HG03139 (cell line): ENCODE results near the gene UCN.
"Not testable (repeated sequence)": the region's sequence is repeated elsewhere in the genome, so short reads cannot be mapped to it uniquely, and the experiment has no call there.

Experiments
- ATAC-seq: cut with Tn5 transposase; IDR thresholded peaks from one replicate; pipeline ENCODE4 v1.9.1; 2021; ENCODE audit not compliant: unreplicated experiment

UCN gene

GRCh38 chr2:27308359-27308881, at the start of gene UCN:
TSS of gene UCN (minus strand) at chr2:27308445. CDS start at chr2:27307895, 550 bp downstream.
- ATAC-seq: no peak

- peak; percentile 78 for ATAC-seq
Measured at GRCh38 chr2:27356382-27357181, 48.3 kb upstream of the UCN start, which contains the start of gene GTF3C2. TSS of gene GTF3C2 (minus strand) at chr2:27356764. CDS start at chr2:27343554, 13,210 bp downstream.

- peak; percentile 24 for ATAC-seq
Measured at GRCh38 chr2:27356056-27356381, 47.8 kb upstream of the UCN start.

GRCh38 chr2:27354597-27354927, 46.3 kb upstream of the UCN start:
- ATAC-seq: no peak

GRCh38 chr2:27353762-27354596, 45.7 kb upstream of the UCN start:
- no peak for ATAC-seq

- ATAC-seq: not testable (repeated sequence)
Measured at GRCh38 chr2:27353386-27353761, 45.1 kb upstream of the UCN start.

GRCh38 chr2:27351802-27352598, 43.8 kb upstream of the UCN start:
- no peak for ATAC-seq

GRCh38 chr2:27350106-27350693, 42.0 kb upstream of the UCN start:
- ATAC-seq: no peak

- ATAC-seq: no peak
Measured at GRCh38 chr2:27347641-27348040, 39.4 kb upstream of the UCN start.

- ATAC-seq: no peak
Measured at GRCh38 chr2:27336173-27336572, 27.9 kb upstream of the UCN start.

GRCh38 chr2:27335311-27335710, 27.1 kb upstream of the UCN start:
- no peak for ATAC-seq

- no peak for ATAC-seq
Measured at GRCh38 chr2:27324720-27325119, 16.5 kb upstream of the UCN start.

- ATAC-seq: no peak
Measured at GRCh38 chr2:27323596-27324285, 15.5 kb upstream of the UCN start.

- ATAC-seq: peak; percentile 92
Measured at GRCh38 chr2:27322766-27323595, 14.7 kb upstream of the UCN start, which contains the start of gene MPV17. TSS of gene MPV17 (minus strand) at chr2:27323097. CDS start at chr2:27322517, 580 bp downstream.

GRCh38 chr2:27322301-27322765, 14.1 kb upstream of the UCN start:
- no peak for ATAC-seq

- ATAC-seq: no peak
Measured at GRCh38 chr2:27320958-27321543, 12.8 kb upstream of the UCN start.

GRCh38 chr2:27319839-27320238, 11.6 kb upstream of the UCN start:
- ATAC-seq: not testable (repeated sequence)

GRCh38 chr2:27316655-27317412, 8.6 kb upstream of the UCN start:
- no peak for ATAC-seq
